Stimulated activated CD4-positive, alpha-beta T cell treated with anti-CD3 and anti-CD28 coated beads, Interleukin-4, amount 100 ng/mL, for 48 hours (primary cell): ENCODE data around the gene RBBP7.

Experiments used
- DNase-seq, 2 donors: peaks; one replicate each; pipeline ENCODE4 v3.0.0-alpha.2; 2020; ENCODE audit warnings: low read depth in 2 of 2

RBBP7 gene

DNA sequence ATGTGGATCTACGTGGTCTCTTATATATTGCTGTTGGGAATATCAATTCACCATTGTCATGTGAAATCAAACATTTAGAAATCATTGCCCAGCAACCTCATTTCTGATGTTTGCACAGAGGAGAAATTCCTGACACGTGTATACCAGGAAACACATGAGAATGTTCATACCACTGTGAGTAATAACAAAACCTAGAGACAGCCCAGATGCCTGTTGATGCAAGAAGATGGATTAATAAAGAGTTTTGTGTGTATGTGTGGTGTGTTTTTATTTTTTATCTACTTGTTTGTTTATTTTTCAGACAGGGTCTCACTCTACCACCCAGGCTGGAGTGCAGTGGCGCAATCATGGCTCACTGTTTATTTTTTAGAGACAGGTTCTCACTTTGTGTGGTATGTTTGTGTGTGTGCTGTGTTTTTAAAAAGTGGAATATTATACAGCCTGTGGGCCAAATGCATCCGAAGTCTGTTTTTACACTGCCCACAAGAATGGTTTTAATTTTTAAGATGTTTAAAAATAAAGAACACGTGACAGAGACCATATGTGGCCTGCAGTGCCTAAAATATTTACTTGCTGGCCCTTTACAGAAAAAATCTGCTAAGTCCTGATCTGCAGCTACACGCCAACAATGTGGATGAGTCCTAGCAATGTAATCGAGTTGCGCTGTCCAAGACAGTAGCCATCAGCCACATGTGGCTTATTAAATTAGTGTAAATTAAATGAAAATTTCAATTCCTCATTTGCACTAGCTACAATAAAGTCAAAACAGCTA is 44.7 kb downstream of the RBBP7 start:
- DNase-seq: no peak

DNA sequence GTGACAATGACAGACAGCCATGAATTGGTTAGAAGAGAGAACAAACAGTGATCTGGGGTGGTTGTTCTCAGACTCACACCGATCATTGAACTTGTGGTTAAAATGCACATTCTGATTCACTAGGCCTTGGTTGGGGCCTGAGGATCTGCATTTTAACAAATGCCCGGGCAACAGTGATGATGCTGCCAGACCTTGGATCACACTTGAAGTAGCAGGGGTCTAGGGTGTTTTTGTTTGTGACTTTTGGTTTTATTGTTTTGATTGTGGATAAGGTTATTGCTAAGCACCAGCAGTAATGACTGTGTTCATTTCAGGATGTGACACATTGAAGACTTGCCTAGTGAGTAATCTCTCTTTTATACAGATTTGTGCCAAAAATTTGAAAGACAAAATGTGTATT is 47.4 kb downstream of the RBBP7 start:
- no peak for DNase-seq

DNA sequence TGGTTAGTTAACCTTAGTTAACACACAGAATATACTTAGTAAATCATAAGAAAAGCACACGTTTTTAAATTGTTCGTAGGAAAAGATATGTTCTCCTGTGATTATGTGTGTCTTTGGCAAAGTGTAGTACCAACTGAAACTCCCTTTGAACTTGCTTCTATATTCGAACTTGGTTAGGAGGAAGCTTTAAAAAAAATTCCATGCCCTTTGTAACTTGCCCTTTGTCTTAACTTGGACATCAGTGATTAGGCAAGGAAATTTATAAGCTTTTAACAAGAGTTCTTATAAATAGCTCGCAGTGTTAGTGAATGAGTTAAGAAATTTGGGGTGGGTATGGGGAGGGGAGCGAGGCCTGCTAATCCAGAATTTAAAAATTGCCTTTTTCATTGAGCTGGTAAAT is 50.5 kb downstream of the RBBP7 start:
- no peak for DNase-seq

DNA sequence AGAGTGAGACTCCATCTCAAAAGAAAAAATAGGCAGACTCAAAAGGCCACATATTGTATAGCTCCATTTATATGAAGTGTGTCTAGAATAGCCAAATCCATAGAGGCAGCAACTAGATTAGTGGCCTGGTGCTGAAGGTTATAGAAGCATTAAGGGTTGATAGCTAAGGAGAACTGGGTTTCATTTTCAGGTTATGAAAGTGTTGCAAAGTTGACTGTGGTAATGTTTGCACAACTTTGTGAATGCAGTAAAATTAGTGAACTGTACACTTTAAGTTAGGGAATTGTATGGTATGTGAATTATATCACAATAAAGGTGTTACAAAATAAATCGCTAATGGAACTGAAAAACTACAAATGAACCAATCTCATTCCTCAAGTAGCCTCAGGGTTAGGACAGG is 55.6 kb downstream of the RBBP7 start:
- no peak for DNase-seq

DNA sequence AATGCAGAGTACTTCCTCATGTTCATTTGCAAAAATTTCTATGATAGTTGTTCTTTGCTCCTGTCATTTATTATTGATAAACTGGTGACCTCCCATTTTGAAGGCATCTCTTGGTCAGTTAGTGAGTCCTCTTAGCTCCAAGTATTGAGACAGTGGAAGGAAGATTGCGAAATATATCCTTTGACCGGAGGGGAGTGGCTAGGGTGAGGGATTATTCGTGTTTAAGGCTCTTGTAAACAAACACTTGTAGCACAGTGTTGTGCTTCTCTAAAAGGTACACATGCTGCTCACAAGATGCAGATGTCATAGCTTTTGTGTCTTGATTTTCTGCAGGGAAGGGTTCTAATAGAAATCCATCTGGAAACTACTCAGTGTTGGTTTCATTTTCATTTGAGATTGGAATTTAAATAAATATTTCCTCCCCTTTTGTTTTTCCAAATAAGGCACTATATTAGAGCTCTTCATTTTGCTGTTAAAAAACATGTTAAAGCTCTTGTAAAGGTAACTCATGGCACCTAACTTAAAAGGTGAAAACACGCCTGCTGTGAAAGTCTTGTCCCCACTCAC is 62.1 kb downstream of the RBBP7 start:
- no peak for DNase-seq

DNA sequence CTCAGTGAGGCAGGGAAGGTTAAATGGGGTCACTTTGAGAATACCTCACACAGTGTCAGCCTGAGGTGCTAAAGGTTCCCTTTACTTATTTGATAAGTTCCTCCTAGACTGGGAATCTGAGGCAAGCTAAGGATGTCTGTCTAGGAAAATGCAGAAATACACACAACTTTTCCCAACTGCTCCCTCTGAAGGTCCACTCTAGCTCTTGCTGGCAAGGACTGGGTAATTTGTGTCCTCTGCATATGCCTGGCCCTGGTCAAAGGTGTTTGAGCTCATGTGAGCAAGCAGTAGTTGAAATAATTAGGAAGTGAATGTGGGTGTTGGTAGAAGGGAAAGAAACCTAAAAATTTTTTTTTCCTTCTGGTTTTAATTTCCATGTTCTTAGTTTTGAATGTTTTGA is 62.6 kb downstream of the RBBP7 start:
- DNase-seq: no peak

DNA sequence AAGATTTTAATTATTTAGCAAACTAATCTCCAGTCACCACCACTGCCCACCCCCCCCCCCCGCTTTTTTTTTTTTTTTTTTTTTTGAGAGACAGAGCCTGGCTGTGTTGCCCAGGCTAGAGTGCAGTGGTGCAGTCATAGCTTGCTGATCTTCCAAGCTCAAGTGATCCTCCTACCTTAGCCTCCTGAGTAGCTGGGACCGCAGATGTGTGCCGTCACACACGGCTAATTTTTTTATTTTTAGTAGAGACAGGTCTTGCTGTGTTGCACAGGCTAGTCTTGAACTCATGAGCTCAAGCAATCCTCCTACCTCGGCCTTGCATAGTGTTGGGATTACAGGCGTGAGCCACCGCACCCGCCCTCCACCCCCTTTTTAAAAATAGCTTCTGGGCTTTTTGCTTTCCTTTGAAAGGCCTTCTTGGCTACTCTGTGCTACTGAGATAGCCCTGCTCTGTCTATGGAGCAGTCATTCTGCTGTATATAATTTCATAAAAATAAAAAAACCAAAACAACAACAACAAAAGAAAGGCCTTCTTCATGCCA is 65.2 kb downstream of the RBBP7 start:
- DNase-seq: no peak

DNA sequence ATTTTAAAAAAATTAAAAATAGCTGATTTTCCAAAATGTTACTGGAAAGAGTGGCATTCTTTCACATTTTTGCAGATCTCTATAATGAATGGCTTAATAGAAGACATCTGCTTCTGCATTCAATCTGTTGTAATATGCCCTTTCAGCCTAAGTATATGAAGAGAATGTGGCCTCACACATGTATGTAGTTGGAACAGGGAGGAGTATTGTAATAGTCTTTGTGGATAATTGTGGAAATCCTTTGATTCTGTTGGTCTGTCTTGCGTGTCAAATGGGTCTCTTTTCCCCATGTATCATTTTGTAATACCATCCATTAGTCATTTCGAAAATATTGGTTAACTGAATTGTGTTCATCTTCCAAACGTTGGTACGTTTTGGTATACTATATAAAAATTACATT is 72.3 kb downstream of the RBBP7 start:
- no peak for DNase-seq

DNA sequence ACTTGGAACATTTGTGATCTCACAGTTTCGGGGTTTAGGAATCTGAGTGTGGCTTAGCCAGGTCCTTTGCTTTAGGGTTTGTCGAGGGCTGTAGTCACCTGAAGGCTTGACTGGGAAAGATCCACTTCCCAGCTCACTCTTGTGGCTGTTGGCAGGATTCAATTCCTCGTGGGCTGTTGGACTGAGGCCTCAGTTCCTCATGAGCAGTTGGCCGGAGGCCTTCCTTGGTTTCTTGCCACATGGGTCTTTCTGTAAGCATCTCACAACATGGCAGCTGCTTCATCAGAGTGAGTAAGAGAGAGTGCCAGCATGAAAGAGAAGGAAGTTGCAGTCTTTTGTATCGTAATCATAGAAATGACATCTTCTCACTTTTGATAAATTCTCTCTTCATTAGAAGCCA is 72.8 kb downstream of the RBBP7 start:
- no peak for DNase-seq

DNA sequence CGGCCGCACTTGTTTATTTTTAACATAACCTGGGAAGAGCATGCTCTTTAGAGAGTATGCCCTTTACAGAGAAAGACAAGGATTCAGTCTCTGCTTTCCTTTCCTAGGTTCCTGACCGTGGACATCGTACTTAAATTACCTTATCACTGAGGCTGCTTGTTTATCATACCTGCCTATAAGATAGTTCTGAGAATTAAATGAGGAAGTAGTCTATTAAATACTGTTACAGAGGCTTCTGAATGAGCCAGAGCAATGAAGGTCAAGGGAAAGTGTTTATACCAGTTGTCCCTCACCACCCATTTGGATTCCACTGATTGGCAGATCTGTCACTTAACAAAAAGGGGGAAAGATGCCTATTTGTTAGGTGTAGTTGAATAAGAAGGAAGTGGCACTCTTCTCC is 73.9 kb downstream of the RBBP7 start:
- DNase-seq: no peak
